NK-92 (cell line): ENCODE measurements around the gene ELOVL5.

Source experiments
- DNase-seq: peaks from one replicate; lab custom pipeline; 2025; ENCODE audit not compliant: unreplicated experiment; lab: John Stamatoyannopoulos, UW

ELOVL5 gene

DNA sequence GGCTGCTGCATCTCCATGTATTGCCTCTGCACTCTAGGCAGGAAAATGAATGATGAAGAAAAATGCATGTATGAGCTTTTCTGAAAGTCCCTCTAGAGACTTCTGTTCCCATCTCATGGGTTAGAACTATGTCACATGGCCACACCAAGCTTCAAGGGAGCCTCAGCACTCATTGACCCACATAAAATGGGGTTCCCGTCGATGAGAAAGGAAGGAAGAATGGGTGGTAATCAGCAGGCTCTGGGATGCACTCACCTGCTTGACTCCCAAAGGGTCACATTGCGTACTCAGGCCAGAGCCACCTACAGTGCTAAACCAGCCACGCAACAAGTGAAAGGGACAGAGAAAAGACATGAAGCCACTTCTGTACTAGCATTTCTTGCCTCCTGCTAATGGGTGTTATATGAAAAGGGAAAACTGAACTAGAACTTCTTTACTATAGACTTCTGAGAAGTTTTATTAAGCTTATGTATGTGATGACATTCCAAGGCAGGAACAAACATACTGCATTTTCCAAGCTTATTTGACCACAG, 104.3 kb downstream of the ELOVL5 start:
- no peak for DNase-seq

- DNase-seq, result no peak
Observed at GRCh38 chr6:53241938-53242337, 106.8 kb downstream of the ELOVL5 start.

GRCh38 chr6:53240761-53241160, 108.0 kb downstream of the ELOVL5 start:
- no peak for DNase-seq

DNA sequence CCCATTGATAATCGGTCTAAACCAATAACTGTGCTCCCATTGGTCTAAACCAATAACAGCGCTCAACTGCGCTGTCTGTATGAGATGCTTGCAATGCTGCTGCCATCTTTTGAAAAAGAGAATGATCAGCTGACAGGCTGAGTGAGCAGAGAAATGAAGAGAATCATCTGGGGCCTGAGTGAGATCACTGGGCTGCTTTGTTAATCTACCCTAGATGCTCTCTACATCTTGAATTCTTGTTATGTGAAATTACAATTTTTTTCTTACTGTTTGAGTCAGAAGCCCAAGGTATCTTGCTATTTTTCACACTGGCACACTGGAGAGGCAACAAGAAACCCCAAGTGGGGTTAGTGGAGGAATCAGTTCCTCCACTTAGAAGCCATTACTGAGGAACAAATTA, 108.6 kb downstream of the ELOVL5 start:
- no peak for DNase-seq

GRCh38 chr6:53239526-53239925, 109.2 kb downstream of the ELOVL5 start:
- DNase-seq, result no peak

- DNase-seq, result no peak
Observed at GRCh38 chr6:53238311-53238710, 110.4 kb downstream of the ELOVL5 start.

DNA sequence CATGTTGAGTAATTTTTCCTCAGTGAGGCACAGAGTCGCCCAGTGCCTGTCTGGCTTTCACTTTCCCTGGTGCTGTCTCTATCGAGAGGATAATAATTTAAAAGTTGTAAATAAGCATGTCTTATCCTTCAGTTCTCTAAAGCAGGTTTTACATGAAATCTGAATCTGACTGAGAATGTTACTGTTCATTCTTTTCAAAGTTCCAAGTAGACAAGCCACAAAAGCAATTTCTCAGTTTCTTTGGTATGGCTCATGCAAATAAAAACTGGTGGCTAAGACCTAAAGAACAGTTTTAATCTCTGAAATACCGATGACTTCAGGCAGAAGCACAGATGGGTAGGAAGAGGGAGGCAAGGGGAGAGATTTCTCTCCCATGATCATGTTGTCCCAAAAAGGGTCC, 112.5 kb downstream of the ELOVL5 start:
- no peak for DNase-seq

- no peak for DNase-seq
Observed at GRCh38 chr6:53235508-53235907, 113.2 kb downstream of the ELOVL5 start.

- no peak for DNase-seq
Observed at GRCh38 chr6:53233309-53233708, 115.4 kb downstream of the ELOVL5 start.

GRCh38 chr6:53230775-53231467, 117.8 kb downstream of the ELOVL5 start:
- no peak for DNase-seq

DNA sequence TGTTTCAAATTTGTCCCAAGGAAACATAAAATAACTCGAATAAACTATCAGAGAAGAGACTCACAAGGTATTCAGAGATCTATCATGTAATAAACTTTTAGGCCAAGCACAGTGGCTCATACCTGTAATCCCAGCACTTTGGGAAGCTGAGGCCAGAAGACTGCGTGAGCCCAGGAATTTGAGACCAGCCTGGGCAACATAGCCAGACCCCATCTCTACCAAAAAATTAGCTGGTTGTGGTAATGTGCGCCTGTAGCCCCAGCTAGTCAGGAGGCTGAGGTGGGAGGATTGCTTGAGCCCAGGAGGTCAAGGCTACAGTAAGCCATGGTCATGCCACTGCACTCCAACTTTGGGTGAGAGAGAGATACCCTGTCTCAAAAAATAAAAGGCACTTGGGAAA, 120.9 kb downstream of the ELOVL5 start:
- no peak for DNase-seq

DNA sequence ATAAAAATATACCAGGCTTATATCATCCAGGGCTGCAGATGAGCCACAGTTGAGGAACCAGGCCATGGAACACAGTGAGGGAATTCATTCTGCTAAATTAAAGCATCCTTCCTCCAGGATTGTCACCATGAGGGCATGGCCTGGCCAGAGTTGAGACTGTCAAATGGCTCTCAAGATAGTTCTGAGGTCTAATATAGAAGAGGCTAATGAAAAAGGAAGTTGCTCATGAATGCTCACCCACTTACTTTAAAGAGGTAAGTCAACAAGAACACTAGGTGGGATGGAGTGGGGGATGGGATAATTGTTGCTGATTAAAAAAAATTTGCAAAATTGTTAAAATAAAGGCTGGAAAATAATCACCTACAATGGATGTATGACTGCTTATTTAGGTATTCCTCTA, 128.1 kb downstream of the ELOVL5 start:
- no peak for DNase-seq
